HEK293 (cell line): ENCODE data around the gene DOK6.

Experiments used
- BCL6B ChIP-seq: fragments of 450-650 bp; formaldehyde crosslinking; IDR thresholded peaks from 2 replicates; pipeline ENCODE4 v1.5.1; 2017; ENCODE audit warnings: missing biosample characterization, missing genetic modification characterization
- ZBTB49 ChIP-seq: fragments of 450-650 bp; formaldehyde crosslinking; IDR thresholded peaks from 2 replicates; pipeline ENCODE4 v1.5.1; 2016; ENCODE audit warnings: missing biosample characterization, missing genetic modification characterization, low read depth
- ZNF404 ChIP-seq: fragments of 450-650 bp; formaldehyde crosslinking; IDR thresholded peaks from 2 replicates; pipeline ENCODE4 v1.5.1; 2017; ENCODE audit warnings: missing biosample characterization, missing genetic modification characterization
- ZNF704 ChIP-seq: fragments of 450-650 bp; formaldehyde crosslinking; IDR thresholded peaks from 2 replicates; pipeline ENCODE4 v1.5.1; 2016; ENCODE audit warnings: missing biosample characterization, missing genetic modification characterization

- TF ChIP-seq ZNF404 (tag by site-specific recombination) (no peak), ZBTB49 (tag by site-specific recombination) (no peak), BCL6B (tag by site-specific recombination) (no peak), ZNF704 (no peak)
Observed at GRCh38 chr18:69763002-69763401, 362.3 kb downstream of the DOK6 start.
